NCI-H2171 (cell line): ENCODE results near the gene MRPS34.
"Not testable (repeated sequence)": the region's sequence is repeated elsewhere in the genome, so short reads cannot be mapped to it uniquely, and the experiment has no call there.

Experiments
- DNase-seq: peaks from one replicate; lab custom pipeline; 2025; lab: John Stamatoyannopoulos, UW

MRPS34 gene

DNA sequence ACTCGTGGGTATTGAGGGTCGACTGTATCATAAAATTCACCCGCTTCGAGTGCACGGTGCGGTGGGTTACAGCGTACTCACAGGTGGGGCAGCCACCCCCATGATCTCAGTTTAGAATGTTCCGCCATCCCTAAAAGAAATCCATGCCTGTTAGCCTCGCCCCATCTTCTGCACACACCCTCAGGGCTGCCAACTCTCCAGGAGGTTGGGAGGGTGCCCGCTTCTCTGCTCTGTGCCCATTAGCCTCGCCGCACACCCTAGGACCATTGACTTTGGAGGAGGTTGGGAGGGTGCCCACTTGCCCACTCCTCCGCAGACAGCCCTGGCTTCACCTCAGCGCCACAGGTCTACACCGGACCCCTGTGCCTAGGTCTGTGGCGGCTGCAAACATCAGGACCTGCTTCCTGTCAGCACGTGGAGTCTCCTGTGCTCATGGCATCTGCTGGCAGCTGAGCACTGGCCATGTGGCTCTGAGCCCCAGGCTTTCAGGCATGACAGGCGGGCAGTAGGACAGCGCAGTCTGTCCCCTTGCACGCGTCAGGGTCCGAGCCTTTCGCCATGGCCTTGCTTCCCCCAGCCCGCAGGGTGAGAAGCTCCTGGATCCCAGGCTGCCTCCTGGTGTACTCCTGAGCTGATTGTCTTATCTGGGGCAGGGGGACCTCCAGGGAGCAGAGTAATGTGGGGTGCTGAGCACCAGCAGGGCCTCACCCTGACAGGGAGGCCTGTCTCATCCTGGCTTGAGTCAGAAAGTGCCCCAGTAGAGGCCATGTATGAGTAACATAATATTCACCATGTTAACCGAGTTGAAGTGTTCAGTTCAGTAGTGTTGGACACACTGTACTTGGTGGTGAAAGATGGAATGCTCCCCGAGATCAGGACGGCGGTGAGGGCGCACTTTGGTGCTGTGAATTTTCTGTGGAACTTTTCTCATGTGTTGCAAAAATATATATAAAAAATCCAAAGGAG lies 23.5 kb downstream of the MRPS34 start:
- DNase-seq = no peak

DNA sequence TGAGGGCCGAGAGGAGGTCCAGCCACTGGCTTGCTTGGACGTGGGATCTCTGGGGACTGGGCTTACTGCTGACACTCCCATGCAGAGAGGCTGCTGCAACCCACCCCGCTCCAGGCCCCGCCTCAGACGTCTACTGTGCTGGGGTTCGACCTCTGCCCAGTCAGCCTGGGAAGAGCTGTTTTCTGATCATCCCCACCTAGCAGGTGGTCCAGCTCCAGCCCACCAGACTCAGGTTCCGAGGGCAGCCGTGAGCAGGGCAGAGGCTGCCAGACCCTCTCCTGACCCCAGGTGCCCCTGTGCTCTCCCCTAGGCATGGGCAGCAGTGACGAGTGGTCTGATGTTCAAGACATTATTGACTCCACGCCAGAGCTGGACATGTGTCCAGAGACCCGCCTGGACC lies 25.0 kb downstream of the MRPS34 start:
- DNase-seq = no peak

DNA sequence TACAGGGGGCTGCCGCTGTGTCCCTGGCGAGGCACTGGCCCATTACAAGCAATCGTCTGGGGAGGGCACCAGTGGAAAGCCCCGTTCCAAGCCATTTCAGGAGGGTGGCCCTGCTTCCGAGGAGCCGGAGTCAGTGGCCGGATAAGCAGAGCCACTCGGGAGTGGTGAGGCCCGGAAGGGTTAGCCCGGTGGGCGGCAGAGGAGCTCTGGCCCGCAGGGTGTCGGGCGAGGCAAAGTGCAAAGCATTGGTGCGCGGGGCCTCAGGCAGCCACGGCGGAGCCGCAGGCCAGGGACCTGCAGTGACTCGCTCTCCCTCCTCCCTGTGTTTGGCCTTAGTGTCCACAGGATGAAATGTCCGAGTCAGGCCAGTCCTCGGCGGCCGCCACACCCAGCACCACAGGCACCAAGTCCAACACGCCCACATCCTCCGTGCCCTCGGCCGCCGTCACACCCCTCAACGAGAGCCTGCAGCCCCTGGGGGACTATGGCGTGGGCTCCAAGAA lies 26.2 kb downstream of the MRPS34 start:
- no peak for DNase-seq

DNA sequence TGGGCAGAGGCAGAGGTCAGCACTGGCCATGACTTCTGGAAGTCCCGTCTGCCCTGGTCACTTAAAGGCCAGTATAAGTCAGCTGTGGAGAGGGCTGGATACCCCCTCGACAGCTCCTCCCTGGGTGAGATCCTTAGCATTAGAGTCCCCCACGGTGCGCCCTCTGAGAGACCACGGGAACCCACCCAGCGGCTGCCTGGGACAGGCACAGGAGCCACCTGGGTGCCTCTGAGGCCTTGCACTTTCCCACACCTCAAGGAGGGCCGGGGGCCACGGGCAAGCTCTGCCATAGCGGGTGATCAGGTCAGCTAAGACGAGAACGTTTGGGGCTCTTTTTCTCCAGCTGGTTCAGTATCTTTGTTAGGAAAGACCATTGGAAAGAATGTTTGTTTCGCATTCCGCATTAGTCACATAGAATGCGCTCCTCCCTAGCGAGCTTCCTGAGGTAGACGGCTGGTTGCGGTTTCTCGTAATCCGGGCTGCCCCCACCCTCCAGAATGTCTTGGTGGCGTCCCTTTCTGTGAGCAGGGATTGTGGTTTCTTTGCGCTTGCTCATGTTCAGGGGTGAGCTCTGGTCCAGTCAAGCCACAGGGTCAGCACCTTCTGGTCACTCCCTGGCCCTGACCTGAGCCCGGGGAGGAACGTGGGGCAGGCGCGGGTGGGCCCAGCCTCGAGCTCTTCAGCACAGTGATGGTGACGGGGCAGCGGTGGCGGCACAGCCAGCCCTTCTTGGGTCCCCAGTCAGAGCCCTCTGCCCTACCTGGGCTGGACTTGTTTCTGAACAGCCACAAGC lies 26.8 kb downstream of the MRPS34 start:
- no peak for DNase-seq

DNA sequence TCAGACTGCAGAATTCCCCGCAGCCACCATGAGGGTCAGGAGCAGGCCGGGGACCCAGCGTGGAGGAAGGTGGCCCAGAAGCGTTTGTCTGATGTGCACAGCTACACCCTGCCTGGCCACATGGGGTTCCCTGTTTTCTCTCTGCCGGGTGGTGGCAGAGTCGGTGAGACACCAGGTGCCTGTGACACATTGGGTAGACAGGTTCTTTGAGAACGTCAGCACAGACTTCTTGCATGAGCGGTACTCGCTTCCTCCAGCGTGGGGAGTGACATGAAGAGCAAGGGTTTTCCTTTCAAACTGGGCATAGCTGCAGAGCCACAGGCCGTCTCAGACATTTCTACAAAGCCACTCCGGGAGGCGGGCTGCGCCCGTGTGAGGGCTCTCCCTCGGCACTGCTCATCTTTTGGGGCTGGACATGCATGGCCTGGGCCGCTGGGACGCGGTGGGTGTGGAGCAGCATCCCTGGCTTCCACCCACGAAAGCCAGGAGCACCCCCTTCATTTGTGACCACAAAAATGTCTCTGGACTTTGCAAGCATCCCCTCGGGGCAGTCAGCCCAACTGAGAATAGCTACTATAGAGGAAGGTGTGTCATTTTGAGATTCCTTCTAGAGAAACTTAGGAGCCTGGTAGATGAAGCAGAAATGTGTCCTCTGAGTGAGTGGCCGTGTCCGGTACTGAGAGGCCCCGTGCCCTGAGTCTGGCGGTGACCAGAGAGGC lies 27.6 kb downstream of the MRPS34 start:
- DNase-seq = no peak

DNA sequence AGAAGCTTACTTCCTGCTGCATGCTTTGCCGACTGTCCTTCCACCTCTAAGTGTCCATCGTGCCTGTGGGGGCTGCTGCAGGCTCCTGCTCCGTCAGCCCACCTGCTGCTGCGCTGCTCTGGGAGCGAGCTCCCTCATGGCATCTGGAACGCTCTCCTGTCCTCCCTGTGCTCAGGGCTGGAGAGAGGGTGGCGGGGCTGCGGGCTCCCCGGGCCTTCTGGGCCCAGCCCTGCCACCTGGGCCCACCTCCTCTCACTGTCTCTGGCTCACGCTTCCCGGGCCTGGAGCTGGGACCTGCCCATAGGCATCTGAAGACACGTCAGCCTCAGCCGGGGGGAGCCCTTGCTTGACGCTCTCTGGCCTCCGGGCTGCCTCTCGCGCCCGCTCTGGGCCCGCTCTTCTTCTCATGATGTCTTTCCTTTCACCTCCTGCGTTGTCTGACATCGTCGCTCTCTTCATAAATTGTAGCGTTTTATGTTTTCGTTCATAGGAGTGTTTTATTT lies 28.5 kb downstream of the MRPS34 start:
- DNase-seq = no peak

- no peak for DNase-seq
Observed at GRCh38 chr16:1743376-1744337, 29.3 kb downstream of the MRPS34 start.

- no peak for DNase-seq
Observed at GRCh38 chr16:1741553-1742165, 31.3 kb downstream of the MRPS34 start.

DNA sequence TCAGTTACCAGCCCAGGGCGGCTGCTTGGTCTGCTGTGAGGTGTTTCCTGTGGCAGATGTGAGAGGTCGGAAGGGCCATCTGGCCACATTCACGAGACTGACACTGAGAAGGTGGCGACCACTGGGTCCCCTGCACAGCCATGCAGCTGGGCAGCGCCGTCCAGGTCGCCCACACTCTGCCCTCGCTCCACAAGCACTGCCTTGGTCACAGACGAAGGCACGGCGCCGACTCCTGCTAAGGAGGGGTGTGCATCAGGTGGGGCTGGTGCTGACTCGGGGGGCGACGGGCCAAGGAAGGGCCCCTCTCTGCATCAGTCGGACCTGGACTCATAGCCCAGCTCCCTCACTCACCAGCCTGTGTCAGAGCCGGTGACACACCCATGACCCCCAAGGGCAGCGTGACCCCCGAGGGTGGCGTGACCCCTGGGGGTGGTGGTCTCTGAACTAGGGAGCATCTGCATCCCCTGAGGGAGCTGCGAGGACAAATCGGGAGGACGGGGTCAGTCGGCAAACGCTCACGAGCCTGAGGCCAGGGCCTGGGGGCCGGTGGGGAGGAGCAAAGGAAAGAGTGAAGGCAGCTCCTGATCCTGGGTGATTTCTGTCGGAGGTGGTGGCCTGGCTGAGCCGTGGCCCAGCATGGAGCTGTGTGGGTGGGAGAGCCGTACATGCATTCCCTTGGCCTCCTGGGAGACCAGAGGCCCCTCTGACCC lies 32.0 kb downstream of the MRPS34 start:
- no peak for DNase-seq

DNA sequence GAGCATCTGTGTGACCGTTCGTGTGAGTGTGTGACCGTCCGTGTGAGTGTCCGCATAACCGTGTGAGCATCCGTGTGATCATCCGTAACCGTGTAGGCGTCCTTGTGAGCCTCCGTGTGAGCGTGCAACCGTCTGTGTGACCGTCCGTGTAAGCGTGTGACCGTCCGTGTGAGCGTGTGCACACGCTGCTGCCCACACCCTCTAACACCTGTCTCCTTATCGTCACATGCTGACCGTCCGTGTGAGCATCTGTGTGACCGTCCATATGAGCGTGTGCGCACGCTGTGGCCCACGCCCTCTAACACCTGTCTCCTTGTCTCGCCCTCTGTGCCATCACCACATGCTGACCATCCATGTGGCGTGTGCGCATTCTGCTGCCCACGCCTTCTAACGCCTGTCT lies 32.7 kb downstream of the MRPS34 start:
- no peak for DNase-seq

DNA sequence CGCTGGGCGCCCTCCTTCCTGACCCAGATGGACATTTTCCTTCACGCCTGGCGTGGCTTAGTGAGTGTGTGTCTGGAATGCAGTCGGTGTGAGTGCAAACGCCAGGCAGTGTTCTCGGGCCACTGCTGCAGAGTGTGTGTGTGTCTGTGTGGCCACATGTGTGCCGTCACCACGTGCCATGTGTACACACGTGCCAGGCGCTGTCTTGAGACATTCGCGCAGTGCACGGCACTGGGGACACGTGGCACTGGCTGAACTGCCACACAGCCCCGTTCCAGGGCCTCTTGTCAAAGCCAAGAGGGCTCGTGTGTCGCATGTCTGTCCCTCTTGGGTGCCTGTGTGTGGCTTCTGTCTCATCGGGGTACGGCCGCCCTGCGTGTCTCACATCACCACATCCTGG lies 38.1 kb downstream of the MRPS34 start:
- no peak for DNase-seq

GRCh38 chr16:1734123-1734522 lies 38.8 kb downstream of the MRPS34 start:
- no peak for DNase-seq

- DNase-seq = not testable (repeated sequence)
Observed at GRCh38 chr16:1732551-1732987, 40.4 kb downstream of the MRPS34 start.

DNA sequence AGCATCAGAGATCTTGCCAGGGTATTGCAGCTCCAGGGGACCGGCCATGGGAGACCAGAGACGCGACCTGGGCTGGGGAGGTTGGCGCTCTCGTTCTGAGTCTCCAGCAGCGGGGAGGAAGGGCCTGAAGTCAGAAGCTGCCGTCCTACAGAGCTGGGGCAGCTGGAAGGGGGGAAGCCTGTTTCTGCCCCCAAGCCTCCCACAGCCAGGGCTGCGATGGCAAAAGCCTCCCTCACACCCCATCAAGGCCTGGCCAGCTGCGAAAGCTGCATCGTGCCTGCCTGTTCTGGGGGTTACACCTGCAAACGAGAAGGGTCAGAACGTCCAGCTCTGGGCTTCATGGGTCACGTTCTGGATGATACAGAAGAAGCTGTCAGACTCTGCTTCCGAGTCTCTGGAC lies 40.9 kb downstream of the MRPS34 start:
- no peak for DNase-seq

- DNase-seq = no peak
Observed at GRCh38 chr16:1731603-1732002, 41.3 kb downstream of the MRPS34 start.

- no peak for DNase-seq
Observed at GRCh38 chr16:1731073-1731472, 41.9 kb downstream of the MRPS34 start.

DNA sequence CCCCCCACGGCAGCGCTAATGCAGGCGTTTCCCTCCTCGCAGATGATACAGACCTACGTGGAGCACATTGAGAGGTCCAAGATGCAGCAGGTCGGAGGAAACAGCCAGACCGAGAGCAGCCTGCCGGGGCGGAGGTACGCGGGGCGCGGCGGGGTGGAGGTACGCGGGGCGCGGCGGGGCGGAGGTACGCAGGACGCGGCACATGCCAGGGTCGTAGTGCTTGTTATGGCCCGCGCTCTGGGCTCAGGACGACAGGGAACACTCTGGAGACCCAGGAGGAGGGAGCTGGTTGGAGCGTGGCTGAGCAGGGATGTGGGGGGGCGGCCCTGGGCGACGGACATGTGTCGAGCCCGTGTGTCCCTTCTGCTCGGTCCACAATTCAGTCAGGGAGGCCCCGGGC lies 43.5 kb downstream of the MRPS34 start:
- no peak for DNase-seq

GRCh38 chr16:1729026-1729425 lies 43.9 kb downstream of the MRPS34 start:
- no peak for DNase-seq
